ACHN (cell line): ENCODE data around the gene PDX1.

Source experiments
- DNase-seq: peaks from one replicate; pipeline ENCODE4 v3.0.0-alpha.2; 2015
- in situ Hi-C: cut with HindIII; loops from 2 replicates; pipeline ENCODE4 v1.10.0; 2017; ENCODE audit warnings: low sequenced_read_pairs, low pct_ligation_motif_present, low pct_unique_long_range_greater_than_20kb

PDX1 gene

GRCh38 chr13:27966641-27967202 lies 46.9 kb downstream of the PDX1 start:
- in situ Hi-C loops, result no loop called here
- DNase-seq, result no peak

- no peak for DNase-seq
- in situ Hi-C loops, result no loop called here
Observed at GRCh38 chr13:27967203-27967735, 47.5 kb downstream of the PDX1 start.

GRCh38 chr13:27967736-27968315 lies 48.0 kb downstream of the PDX1 start:
- in situ Hi-C loops, result no loop called here
- DNase-seq, result no peak

GRCh38 chr13:27968316-27969081 lies 48.7 kb downstream of the PDX1 start:
- in situ Hi-C loops, result no loop called here
- no peak for DNase-seq

- in situ Hi-C loops, result no loop called here
- no peak for DNase-seq
Observed at GRCh38 chr13:27969082-27969865, 49.5 kb downstream of the PDX1 start, which contains the start of gene CDX2. Gene CDX2, minus strand, starts transcription at chr13:27969315. Its CDS starts 309 bp downstream, at chr13:27969006.

GRCh38 chr13:27969866-27970229 lies 50.0 kb downstream of the PDX1 start:
- no peak for DNase-seq
- in situ Hi-C loops, result no loop called here

GRCh38 chr13:27970382-27971235 lies 50.8 kb downstream of the PDX1 start:
- DNase-seq, result no peak
- in situ Hi-C loops, result no loop called here

- in situ Hi-C loops, result no loop called here
Observed at GRCh38 chr13:27971236-27971645, 51.4 kb downstream of the PDX1 start.

GRCh38 chr13:27971776-27972477 lies 52.1 kb downstream of the PDX1 start:
- no peak for DNase-seq
- in situ Hi-C loops, result no loop called here

More at GRCh38 chr13:27971236-27971645, 51.4 kb downstream of the PDX1 start:
- DNase-seq, result no peak

GRCh38 chr13:27972478-27972820 lies 52.6 kb downstream of the PDX1 start:
- in situ Hi-C loops, result no loop called here
- no peak for DNase-seq

GRCh38 chr13:27973291-27973690 lies 53.5 kb downstream of the PDX1 start:
- no peak for DNase-seq
- in situ Hi-C loops, result no loop called here

- no peak for DNase-seq
- in situ Hi-C loops, result no loop called here
Observed at GRCh38 chr13:27973961-27974662, 54.3 kb downstream of the PDX1 start.
